BJ (cell line): ENCODE measurements around the gene PGM1. TPM values are rescaled to one million over a fixed set of nuclear protein-coding genes. Genes with fewer than 3 reads are reported as not detected.

ENCODE experiments used
- CTCF ChIA-PET: fragments of 350-600 bp; formaldehyde crosslinking; extraction: SDS; loops from one replicate; lab custom pipeline; 2021; ENCODE audit warnings: antibody characterized with exemption, inconsistent platforms; lab: Yijun Ruan, JAX
- POLR2A ChIA-PET: fragments of 300-600 bp; sonication (Branson Sonifier 250); formaldehyde crosslinking; extraction: SDS; loops from one replicate; lab custom pipeline; 2021; ENCODE audit warnings: antibody characterized with exemption; lab: Charles Lee
- DNase-seq: peaks from one replicate; pipeline ENCODE4 v3.0.0-alpha.2; 2011; ENCODE audit warnings: low read depth
- H3K27me3 ChIP-seq: 2 replicates; pipeline ENCODE4 v1.6.0; 2011; ENCODE audit warnings: low read length; ENCODE audit not compliant: control insufficient read depth, insufficient read depth
- H3K36me3 ChIP-seq: 2 replicates; pipeline ENCODE4 v1.5.1; 2011; ENCODE audit warnings: low read length; ENCODE audit not compliant: control insufficient read depth, insufficient read depth
- H3K4me3 ChIP-seq: 2 replicates; pipeline ENCODE4 v1.5.1; 2011; ENCODE audit warnings: low read depth, mild to moderate bottlenecking, control low read depth, low read length
- polyA plus RNA-seq: library from polyadenylated mRNA; depleted of rRNA; stranded (reverse); fragments of >200 nt; gene quantifications from 2 replicates; pipeline ENCODE4 v1.2.3, GENCODE V29; 2011
- TF ChIP-seq, protein P1 (sequence below): IDR thresholded peaks from 2 replicates; pipeline ENCODE4 v1.5.1; 2011; ENCODE audit warnings: low read depth, mild to moderate bottlenecking, control low read depth, inconsistent platforms, low read length, moderate library complexity; ENCODE audit not compliant: insufficient read depth

Gene PGM1
- polyA plus RNA-seq, 1 experiment = 29.6 TPM

DNA sequence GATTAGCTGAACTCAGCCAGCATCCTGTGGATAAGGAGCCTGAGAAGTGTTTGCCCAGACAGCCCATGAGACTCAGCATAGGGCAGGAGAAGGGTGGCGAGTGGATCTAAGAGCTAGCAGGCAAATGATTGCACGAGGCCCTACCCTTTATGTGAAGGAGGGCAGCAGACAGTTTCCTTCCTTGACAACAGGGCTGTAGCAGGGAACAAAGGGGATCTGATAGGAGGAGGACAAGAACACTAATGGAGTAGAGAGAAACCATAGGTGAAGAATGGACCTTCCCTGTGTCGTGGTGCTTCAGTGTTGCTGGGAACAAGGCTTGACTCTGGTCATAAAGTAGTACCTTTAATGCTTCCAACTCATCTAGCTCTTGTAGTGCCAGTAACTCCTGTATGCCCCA lies 84.3 kb downstream of the PGM1 start:
- DNase-seq = no peak
- ChIA-PET POLR2A (no interaction called here), CTCF (interaction anchor here (4.1 to 4.4 kb wide), 2 partner anchors 14 to 566 kb away, joined by 32 to 37 read pairs; no protein-coding TSS in a partner anchor)
- no peaks in the 10 kb centered on the region for H3K36me3 ChIP-seq
- H3K27me3 ChIP-seq = no peaks in the 10 kb centered on the region; the same call in 1 of the 2 replicates
- no peak overlapping the region for H3K4me3 ChIP-seq
- TF ChIP-seq, protein P1, sequence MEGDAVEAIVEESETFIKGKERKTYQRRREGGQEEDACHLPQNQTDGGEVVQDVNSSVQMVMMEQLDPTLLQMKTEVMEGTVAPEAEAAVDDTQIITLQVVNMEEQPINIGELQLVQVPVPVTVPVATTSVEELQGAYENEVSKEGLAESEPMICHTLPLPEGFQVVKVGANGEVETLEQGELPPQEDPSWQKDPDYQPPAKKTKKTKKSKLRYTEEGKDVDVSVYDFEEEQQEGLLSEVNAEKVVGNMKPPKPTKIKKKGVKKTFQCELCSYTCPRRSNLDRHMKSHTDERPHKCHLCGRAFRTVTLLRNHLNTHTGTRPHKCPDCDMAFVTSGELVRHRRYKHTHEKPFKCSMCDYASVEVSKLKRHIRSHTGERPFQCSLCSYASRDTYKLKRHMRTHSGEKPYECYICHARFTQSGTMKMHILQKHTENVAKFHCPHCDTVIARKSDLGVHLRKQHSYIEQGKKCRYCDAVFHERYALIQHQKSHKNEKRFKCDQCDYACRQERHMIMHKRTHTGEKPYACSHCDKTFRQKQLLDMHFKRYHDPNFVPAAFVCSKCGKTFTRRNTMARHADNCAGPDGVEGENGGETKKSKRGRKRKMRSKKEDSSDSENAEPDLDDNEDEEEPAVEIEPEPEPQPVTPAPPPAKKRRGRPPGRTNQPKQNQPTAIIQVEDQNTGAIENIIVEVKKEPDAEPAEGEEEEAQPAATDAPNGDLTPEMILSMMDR = no peak

DNA sequence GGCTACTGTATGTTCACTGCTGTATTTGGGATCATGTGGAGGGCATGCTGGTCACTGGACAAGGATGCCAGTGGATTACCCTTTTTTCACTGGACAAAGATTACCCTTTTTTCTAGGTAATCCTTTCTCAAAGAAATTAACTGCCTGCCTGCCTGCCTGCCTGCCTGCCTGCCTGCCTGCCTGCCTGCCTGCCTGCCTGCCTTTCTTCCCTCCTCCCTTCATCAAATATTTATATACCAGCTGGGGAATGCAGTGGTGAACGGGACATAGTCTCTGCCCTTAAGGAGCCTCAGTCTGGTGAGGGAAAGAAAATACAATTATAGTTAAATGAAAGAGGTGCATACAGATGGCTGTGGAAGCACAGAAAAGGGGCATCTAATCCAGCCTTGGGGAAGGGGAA lies 85.0 kb downstream of the PGM1 start:
- ChIA-PET POLR2A (no interaction called here), CTCF (no interaction called here)
- TF ChIP-seq, protein P1 = no peak
- no peak for DNase-seq
- Histone ChIP-seq H3K27me3 (no peaks in the 10 kb centered on the region; the same call in 1 of the 2 replicates), H3K36me3 (no peaks in the 10 kb centered on the region), H3K4me3 (no peak overlapping the region)

DNA sequence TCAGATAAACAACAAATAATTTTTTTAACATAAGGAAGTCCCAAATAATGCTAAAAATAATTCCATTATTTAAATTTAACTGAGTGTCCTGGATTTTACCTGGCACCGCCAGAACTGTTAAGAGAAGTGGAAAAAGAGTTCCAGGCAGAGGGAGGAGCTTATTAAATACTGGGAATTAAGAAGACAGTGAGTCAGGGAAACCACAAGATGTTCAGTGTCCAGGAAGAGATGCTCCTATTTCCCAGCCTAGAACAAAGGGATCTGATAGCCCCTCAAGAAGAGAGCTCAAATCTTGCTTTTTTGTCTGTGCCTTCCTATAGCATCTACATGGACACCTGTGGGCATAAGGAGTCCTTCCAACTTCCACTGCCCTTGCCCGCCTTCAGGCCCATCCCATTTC lies 85.9 kb downstream of the PGM1 start:
- TF ChIP-seq, protein P1 = no peak
- no peak for DNase-seq
- POLR2A ChIA-PET = no interaction called here
- CTCF ChIA-PET = no interaction called here
- Histone ChIP-seq H3K36me3 (no peaks in the 10 kb centered on the region), H3K27me3 (no peaks in the 10 kb centered on the region; the same call in none of the 2 replicates), H3K4me3 (no peak overlapping the region)

DNA sequence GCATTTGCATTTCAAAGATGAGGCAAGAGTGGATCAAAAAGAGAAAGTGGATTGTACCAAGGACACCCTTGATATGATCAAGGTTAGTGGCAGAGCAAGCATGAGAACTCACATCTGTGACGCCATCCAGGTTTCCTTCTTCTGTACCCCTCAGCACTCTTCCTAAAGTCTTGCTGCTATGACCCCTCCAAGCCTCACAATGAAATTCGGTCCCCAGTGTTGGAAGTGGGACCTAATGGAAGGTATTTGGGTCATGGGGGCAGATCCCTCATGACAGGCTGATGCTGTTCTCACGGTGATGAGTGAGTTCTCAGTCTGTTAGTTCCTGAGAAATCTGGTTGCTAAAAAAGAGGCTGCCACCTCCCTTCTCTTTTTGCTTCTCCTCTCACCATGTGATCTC lies 86.4 kb downstream of the PGM1 start:
- no peaks in the 10 kb centered on the region; the same call in none of the 2 replicates for H3K27me3 ChIP-seq
- POLR2A ChIA-PET = no interaction called here
- no peak overlapping the region for H3K4me3 ChIP-seq
- TF ChIP-seq, protein P1 = no peak
- no peaks in the 10 kb centered on the region for H3K36me3 ChIP-seq
- no peak for DNase-seq
- CTCF ChIA-PET = no interaction called here

DNA sequence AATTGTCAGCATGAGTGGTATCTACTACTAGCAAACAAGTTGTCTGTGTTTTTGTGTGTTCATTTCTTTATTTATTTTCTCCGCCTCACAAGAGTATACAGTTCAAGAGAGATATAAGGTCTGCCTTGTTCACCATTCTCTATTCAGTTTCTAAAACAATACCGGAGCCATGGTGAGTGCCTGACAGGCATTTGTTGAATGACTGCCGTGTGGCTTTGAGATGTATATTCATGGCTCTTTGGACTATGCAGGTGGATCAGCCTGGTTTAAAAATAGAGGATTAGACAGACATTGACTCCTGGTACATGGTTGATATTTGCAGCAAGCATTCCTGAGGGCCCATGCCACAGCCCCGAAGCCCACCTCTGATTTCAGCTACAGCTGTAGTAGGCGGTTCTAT lies 89.7 kb downstream of the PGM1 start:
- peaks cover 2% of the 10 kb centered on the region for H3K27me3 ChIP-seq
- POLR2A ChIA-PET = no interaction called here
- TF ChIP-seq, protein P1 = no peak
- CTCF ChIA-PET = interaction anchor here (0.6 to 3.2 kb wide), 8 partner anchors 9 to 564 kb away, joined by 3 to 17 read pairs (median 4); no protein-coding TSS in a partner anchor
- H3K4me3 ChIP-seq = no peak overlapping the region
- no peaks in the 10 kb centered on the region for H3K36me3 ChIP-seq
- no peak for DNase-seq
